AG04449 (cell line): Measurements from ENCODE around the gene KIAA1210.

ENCODE experiments used
- CTCF ChIA-PET: fragments of 350-600 bp; formaldehyde crosslinking; extraction: SDS; loops from one replicate; lab custom pipeline; 2021; ENCODE audit warnings: antibody characterized with exemption; lab: Yijun Ruan, JAX
- POLR2A ChIA-PET: fragments of 400-600, 350-600 bp; formaldehyde crosslinking; extraction: SDS; loops from one replicate; lab custom pipeline; 2020; ENCODE audit warnings: antibody characterized with exemption, inconsistent platforms; lab: Yijun Ruan, JAX
- DNase-seq: peaks from one replicate; pipeline ENCODE4 v3.0.0-alpha.2; 2010; ENCODE audit warnings: low read depth, low spot score
- H3K4me3 ChIP-seq: 2 replicates; pipeline ENCODE4 v1.5.1; 2011; ENCODE audit warnings: low read depth, mild to moderate bottlenecking, control low read depth, low read length
- TF ChIP-seq, protein P1 (sequence below): IDR thresholded peaks from one replicate; pipeline ENCODE4 v1.5.1; 2011; ENCODE audit warnings: mild to moderate bottlenecking, moderate library complexity, low read length, control low read depth, inconsistent platforms; ENCODE audit not compliant: insufficient read depth; ENCODE audit errors: missing control alignments

KIAA1210 gene

DNA sequence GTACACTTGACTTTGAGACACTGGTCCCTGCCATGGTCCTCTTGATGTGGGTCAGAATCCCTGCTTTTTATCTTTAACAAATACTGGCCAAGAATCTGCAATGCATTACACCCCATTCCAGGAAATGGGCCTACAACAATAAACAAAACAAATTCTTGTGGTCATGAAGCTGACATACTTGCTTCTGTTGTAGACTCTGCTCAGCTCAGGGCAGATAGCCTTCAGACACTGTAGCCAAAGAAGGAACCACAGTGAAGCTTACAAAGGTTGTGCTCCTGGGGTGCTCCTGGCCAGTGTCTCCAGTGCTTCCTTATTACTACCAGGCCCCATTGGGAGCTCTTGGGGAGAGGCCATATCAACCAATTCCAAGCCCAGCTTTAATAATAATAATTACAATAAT is 21.8 kb downstream of the KIAA1210 start:
- POLR2A ChIA-PET, result no interaction called here
- no peak overlapping the region for H3K4me3 ChIP-seq
- CTCF ChIA-PET, result interaction anchor here (1.0 kb wide), 1 partner anchor 11 kb away, joined by 4 read pairs; no protein-coding TSS in a partner anchor
- DNase-seq, result no peak
- TF ChIP-seq, protein P1, sequence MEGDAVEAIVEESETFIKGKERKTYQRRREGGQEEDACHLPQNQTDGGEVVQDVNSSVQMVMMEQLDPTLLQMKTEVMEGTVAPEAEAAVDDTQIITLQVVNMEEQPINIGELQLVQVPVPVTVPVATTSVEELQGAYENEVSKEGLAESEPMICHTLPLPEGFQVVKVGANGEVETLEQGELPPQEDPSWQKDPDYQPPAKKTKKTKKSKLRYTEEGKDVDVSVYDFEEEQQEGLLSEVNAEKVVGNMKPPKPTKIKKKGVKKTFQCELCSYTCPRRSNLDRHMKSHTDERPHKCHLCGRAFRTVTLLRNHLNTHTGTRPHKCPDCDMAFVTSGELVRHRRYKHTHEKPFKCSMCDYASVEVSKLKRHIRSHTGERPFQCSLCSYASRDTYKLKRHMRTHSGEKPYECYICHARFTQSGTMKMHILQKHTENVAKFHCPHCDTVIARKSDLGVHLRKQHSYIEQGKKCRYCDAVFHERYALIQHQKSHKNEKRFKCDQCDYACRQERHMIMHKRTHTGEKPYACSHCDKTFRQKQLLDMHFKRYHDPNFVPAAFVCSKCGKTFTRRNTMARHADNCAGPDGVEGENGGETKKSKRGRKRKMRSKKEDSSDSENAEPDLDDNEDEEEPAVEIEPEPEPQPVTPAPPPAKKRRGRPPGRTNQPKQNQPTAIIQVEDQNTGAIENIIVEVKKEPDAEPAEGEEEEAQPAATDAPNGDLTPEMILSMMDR, result no peak

DNA sequence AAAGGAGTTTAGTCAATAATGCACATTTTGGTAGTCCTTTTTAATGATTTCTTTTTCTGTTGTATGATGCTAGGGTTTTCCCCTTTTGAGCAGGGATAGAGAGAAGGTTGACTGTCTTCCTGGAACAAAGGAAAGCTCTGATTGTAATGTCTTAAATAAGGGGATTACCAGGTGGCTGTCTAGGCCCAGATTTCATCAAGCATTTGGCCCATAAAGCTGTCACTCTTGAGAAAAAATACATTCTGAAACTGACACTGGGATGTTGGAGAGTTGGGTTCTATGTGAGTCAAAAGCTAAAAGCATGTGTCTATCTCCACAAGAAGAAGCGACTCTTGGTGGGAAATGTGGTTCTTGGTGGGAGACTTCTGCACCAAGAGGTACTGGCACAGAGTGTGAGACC is 26.4 kb downstream of the KIAA1210 start:
- TF ChIP-seq, protein P1, result no peak
- ChIA-PET CTCF (interaction anchor here (1.5 kb wide), 1 partner anchor 34 kb away, joined by 4 read pairs; no protein-coding TSS in a partner anchor), POLR2A (no interaction called here)
- H3K4me3 ChIP-seq, result no peak overlapping the region
- no peak for DNase-seq

DNA sequence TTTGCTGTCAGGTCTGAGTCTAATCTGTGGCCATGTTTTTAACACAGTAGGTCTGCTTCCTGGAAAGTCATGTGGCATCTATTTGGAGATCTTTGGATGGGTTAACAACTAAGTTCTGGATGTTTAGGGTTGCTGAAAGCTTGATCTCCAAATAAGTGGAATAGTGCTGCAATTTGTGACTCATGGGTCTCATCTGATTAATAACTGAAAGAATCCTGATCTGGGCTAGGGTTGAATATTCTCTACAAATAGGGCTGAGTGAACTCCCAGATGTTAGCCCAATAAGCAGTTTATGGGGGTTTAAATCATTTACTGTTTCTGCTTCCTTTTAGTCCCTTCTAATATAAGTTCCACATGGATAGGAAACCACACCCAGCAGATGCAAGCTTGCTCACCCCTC is 31.7 kb downstream of the KIAA1210 start:
- DNase-seq, result no peak
- TF ChIP-seq, protein P1, result no peak
- ChIA-PET CTCF (no interaction called here), POLR2A (no interaction called here)
- H3K4me3 ChIP-seq, result no peak overlapping the region

DNA sequence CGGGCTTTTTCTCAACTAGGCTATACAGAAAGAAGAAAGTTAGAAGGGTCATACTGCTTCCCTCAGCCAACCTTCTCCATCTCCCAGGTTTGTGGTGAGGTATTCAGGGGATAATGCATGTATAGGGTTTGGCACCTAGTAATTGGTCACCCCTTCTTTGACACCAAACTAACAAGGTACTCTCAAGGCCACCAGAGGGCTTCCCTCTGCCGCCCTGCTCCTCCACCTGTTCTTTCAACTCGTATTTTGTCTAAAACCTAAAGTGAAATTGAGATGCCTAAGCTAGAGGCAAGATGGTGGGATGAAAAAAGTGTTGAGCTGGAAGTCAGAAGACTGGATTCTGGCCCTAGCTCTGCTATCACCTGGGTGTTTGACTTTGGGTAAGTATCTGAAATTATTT is 32.8 kb downstream of the KIAA1210 start:
- ChIA-PET POLR2A (no interaction called here), CTCF (no interaction called here)
- DNase-seq, result no peak
- TF ChIP-seq, protein P1, result no peak
- H3K4me3 ChIP-seq, result no peak overlapping the region

DNA sequence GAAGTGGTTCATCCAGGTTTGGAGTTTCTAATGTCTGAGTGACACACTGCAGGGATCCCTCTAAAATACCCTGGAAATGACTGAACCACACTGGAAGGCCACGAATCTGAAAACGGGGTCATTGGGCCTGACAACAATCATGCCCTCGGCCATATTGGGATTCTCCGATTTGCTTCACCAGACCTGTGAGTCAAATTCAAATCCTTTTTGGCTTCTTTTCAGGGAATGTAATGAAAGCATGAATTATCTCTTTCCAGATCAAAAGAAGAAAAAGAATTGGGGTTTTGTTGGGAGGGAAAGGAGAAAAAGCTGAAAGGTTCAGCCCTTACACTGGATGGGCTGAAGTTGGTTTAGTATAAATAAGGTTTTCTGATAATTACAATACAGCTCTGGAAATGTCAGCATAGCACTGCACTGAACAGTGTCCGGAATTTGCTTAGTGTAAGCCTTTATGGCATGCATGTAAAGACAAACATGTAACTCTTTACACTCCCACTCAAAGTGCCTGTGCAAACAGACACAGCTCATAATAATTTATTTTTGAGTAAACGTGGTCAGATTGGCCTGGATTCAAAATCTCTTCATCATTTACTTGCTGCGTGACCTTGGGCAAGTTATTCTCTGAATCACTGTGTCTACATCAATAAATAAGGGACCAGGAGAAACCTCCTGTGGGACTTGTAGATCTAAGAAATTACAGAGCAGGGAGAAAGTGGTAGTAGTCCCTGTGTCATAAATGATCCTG is 33.4 kb downstream of the KIAA1210 start:
- TF ChIP-seq, protein P1, result no peak
- DNase-seq, result no peak
- ChIA-PET POLR2A (no interaction called here), CTCF (no interaction called here)
- no peak overlapping the region for H3K4me3 ChIP-seq

DNA sequence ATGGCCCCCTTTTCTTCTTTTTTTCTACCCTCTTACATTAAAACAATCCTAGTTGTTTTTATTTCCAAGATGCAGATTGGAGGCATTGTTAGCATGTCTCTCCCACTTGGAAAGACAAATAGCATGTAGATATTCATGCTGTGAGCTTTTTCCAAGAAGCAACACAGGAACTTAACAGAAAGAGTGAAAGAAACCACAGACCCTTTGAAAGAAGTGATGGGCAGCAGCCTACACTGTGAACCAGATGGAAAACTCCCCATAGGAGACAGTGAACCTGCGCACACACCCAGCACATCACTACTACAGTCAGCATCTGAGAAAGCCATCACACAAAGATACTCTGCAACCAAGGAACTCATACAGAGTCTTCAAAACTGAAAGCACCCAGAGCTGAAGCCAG is 37.0 kb downstream of the KIAA1210 start:
- TF ChIP-seq, protein P1, result no peak
- H3K4me3 ChIP-seq, result no peak overlapping the region
- POLR2A ChIA-PET, result no interaction called here
- CTCF ChIA-PET, result no interaction called here
- no peak for DNase-seq
